Stimulated activated naive CD8-positive, alpha-beta T cell treated with anti-CD3 and anti-CD28 coated beads, Interleukin-15, Interleukin-2, amounts not matched to agents 100 U/mL and 50 U/mL, for 24 hours (primary cell): ENCODE data around the gene SRM.
"Not testable (repeated sequence)": the region's sequence is repeated elsewhere in the genome, so short reads cannot be mapped to it uniquely, and the experiment has no call there.

Experiments used
- ATAC-seq: fragments of 150-1000 bp; cut with Tn5 transposase; one replicate; pipeline ENCODE4 v1.10.0; 2021
- DNase-seq: peaks from one replicate; pipeline ENCODE4 v3.0.0; 2021

Gene SRM

GRCh38 chr1:11019358-11019757, 40.5 kb downstream of the SRM start:
- ATAC-seq, DNase-seq: not testable (repeated sequence)

GRCh38 chr1:11013160-11013531, 46.7 kb downstream of the SRM start:
- ATAC-seq (peak; percentile 3), DNase-seq (no peak)

- peak; percentile 92 for DNase-seq
- ATAC-seq: peak; percentile 90
Measured at GRCh38 chr1:11012260-11013159, 47.3 kb downstream of the SRM start, which contains the start of gene TARDBP. Gene TARDBP (plus strand): TSS chr1:11012654. CDS start chr1:11013728, 1,074 bp downstream.
